HCT116 (cell line): ENCODE data around the gene IL1F10. TPM values are rescaled to one million over a fixed set of nuclear protein-coding genes. Genes with fewer than 3 reads are reported as not detected.

Experiments used
- ATAC-seq: fragments of 200-7000 bp; cut with Tn5 transposase; 2 replicates; pipeline ENCODE4 v1.9.1; 2020; ENCODE audit warnings: mild to moderate bottlenecking, moderate library complexity
- BruUV-seq: library from RNA; stranded (reverse); fragments of 400-500 nt; replicated peaks from 2 replicates; lab custom pipeline; 2021; lab: Mats Ljungman, UMichigan
- CTCF ChIA-PET: fragments of 300-600 bp; sonication (Branson Sonifier 250); formaldehyde crosslinking; loops from one replicate; lab custom pipeline; 2021; ENCODE audit warnings: antibody characterized with exemption; lab: Charles Lee
- POLR2A ChIA-PET: fragments of 300-600, 350-600 bp; sonication (Branson Sonifier 250); formaldehyde crosslinking; loops from one replicate; lab custom pipeline; 2021; ENCODE audit warnings: antibody characterized with exemption; lab: Charles Lee
- RAD21 ChIA-PET, 2 experiments: fragments of 300-600 bp; sonication (Branson Sonifier 250); formaldehyde crosslinking; loops; one replicate each; lab custom pipeline; 2023; ENCODE audit warnings: low total read pairs in 2 of 2; ENCODE audit not compliant: uncharacterized antibody in 2 of 2, unreplicated experiment in 2 of 2, low non-redundant PET in 1 of 2; lab: Charles Lee
- DNase-seq: peaks from one replicate; pipeline ENCODE4 v3.0.0-alpha.2; 2010; ENCODE audit warnings: low read depth, low spot score
- H2AFZ ChIP-seq: fragments of 200-600 bp; shearing (Covaris generic), sonication (generic); 2 replicates; pipeline ENCODE4 v1.6.1; 2017; ENCODE audit warnings: low read depth, mixed run types, mixed read lengths, antibody characterized with exemption, low read length; ENCODE audit not compliant: poor library complexity, severe bottlenecking
- H3K27ac ChIP-seq: 2 replicates; pipeline ENCODE4 v1.5.1; 2012; ENCODE audit warnings: low read depth, low read length
- H3K27me3 ChIP-seq: fragments of 200-600 bp; sonication (generic); 2 replicates; pipeline ENCODE4 v1.6.1; 2016; ENCODE audit warnings: mixed run types, low read length, mixed read lengths; ENCODE audit not compliant: insufficient read depth
- H3K36me3 ChIP-seq, 2 experiments: fragments of 200-500 bp in 1 of 2; fragments of 200-600 bp in 1 of 2; sonication (Bioruptor generic) in 1 of 2; sonication (generic) in 1 of 2; 2 replicates each; pipeline versions ENCODE4 v1.5.1 to v1.6.1; 2014 to 2016; ENCODE audit warnings: low read length in 2 of 2, inconsistent platforms in 1 of 2, mixed read lengths in 1 of 2, mixed run types in 1 of 2; ENCODE audit not compliant: insufficient read depth in 2 of 2, control insufficient read depth in 1 of 2
- H3K4me1 ChIP-seq, 2 experiments: fragments of 200-600 bp in 1 of 2; sonication (generic) in 1 of 2; 2 replicates each; pipeline versions ENCODE4 v1.5.1 to v1.6.1; 2012 to 2017; ENCODE audit warnings: low read length in 2 of 2, inconsistent platforms in 1 of 2, mild to moderate bottlenecking in 1 of 2, mixed read lengths in 1 of 2, mixed run types in 1 of 2, moderate library complexity in 1 of 2; ENCODE audit not compliant: insufficient read depth in 2 of 2, control insufficient read depth in 1 of 2
- H3K4me2 ChIP-seq: fragments of 200-600 bp; sonication (generic); 2 replicates; pipeline ENCODE4 v1.6.1; 2017; ENCODE audit warnings: mixed run types, low read length, mixed read lengths
- H3K4me3 ChIP-seq, 2 experiments: fragments of 200-600 bp in 1 of 2; sonication (generic) in 1 of 2; replicated peaks in 1 of 2; 2 replicates each; pipeline ENCODE4 v1.5.1; 2011 to 2016; ENCODE audit warnings: low read length in 2 of 2, control low read depth in 1 of 2, low read depth in 1 of 2, mild to moderate bottlenecking in 1 of 2, mixed read lengths in 1 of 2, mixed run types in 1 of 2
- H3K79me2 ChIP-seq: fragments of 200-600 bp; sonication (generic); 2 replicates; pipeline ENCODE4 v1.6.1; 2017; ENCODE audit warnings: mild to moderate bottlenecking, mixed run types, low read length, moderate library complexity, mixed read lengths; ENCODE audit not compliant: insufficient read depth
- H3K9ac ChIP-seq: fragments of 200-600 bp; sonication (generic); 2 replicates; pipeline ENCODE4 v1.6.1; 2016; ENCODE audit warnings: low read length, mixed read lengths
- H3K9me2 ChIP-seq: fragments of 200-600 bp; sonication (generic), shearing (Covaris generic); 2 replicates; pipeline ENCODE4 v1.6.1; 2017; ENCODE audit warnings: mixed run types, mild to moderate bottlenecking, moderate library complexity; ENCODE audit not compliant: insufficient read depth
- H3K9me3 ChIP-seq, 2 experiments: fragments of 200-500 bp in 1 of 2; fragments of 200-600 bp in 1 of 2; sonication (Bioruptor generic) in 1 of 2; sonication (generic) in 1 of 2; 2 replicates each; pipeline ENCODE4 v1.6.1; 2014 to 2017; ENCODE audit warnings: low read length in 2 of 2, mixed read lengths in 2 of 2, inconsistent platforms in 1 of 2, low read depth in 1 of 2, mild to moderate bottlenecking in 1 of 2, mixed run types in 1 of 2, moderate library complexity in 1 of 2; ENCODE audit not compliant: control insufficient read depth in 1 of 2, insufficient read depth in 1 of 2
- H4K20me1 ChIP-seq: fragments of 200-600 bp; sonication (generic), shearing (Covaris generic); 2 replicates; pipeline ENCODE4 v1.6.1; 2017; ENCODE audit warnings: mixed run types, mild to moderate bottlenecking, moderate library complexity; ENCODE audit not compliant: insufficient read depth
- CEBPB ChIP-seq: IDR thresholded peaks from 2 replicates; pipeline ENCODE4 v1.6.1; 2012; ENCODE audit warnings: low read depth
- EGR1 ChIP-seq: IDR thresholded peaks from 2 replicates; pipeline ENCODE4 v1.6.1; 2012; ENCODE audit warnings: low read depth
- EZH2 ChIP-seq: fragments of 200-600 bp; sonication (generic); IDR thresholded peaks from 2 replicates; pipeline ENCODE4 v1.6.1; 2017; ENCODE audit warnings: antibody characterized with exemption, mixed run types
- POLR2A ChIP-seq: IDR thresholded peaks from 2 replicates; pipeline ENCODE4 v1.7.0; 2011; ENCODE audit warnings: borderline replicate concordance; ENCODE audit not compliant: insufficient read depth, insufficient read length; ENCODE audit errors: extremely low read depth
- POLR2AphosphoS5 ChIP-seq: IDR thresholded peaks from 2 replicates; pipeline ENCODE4 v1.6.1; 2011; ENCODE audit warnings: mild to moderate bottlenecking, low read depth, low read length, moderate library complexity
- SIN3A ChIP-seq: IDR thresholded peaks from 2 replicates; pipeline ENCODE4 v1.6.1; 2012; ENCODE audit warnings: low read depth
- SP1 ChIP-seq: IDR thresholded peaks from 2 replicates; pipeline ENCODE4 v1.6.1; 2012; ENCODE audit warnings: low read depth
- SRF ChIP-seq: IDR thresholded peaks from 2 replicates; pipeline ENCODE4 v1.6.1; 2012; ENCODE audit warnings: low read depth
- TCF7L2 ChIP-seq: IDR thresholded peaks from 2 replicates; pipeline ENCODE4 v1.7.0; 2011; ENCODE audit warnings: borderline replicate concordance, inconsistent platforms; ENCODE audit not compliant: insufficient read depth, insufficient read length; ENCODE audit errors: extremely low read depth
- ZNF274 ChIP-seq: fragments of 200-500 bp; sonication (Bioruptor generic); IDR thresholded peaks from 2 replicates; pipeline ENCODE4 v1.6.1; 2014; ENCODE audit warnings: mild to moderate bottlenecking, low read depth, low read length, inconsistent platforms
- intact Hi-C: fragments of 100-400 bp; cut with micrococcal nuclease; formaldehyde crosslinking; loops from 2 replicates; pipeline ENCODE4 v1.10.0; 2022
- total RNA-seq: library from RNA; stranded (reverse); gene quantifications from one replicate; pipeline ENCODE4 v1.2.1, GENCODE V29; 2021; ENCODE audit not compliant: unreplicated experiment
- TF ChIP-seq, protein P1 (sequence below): IDR thresholded peaks from 2 replicates; pipeline ENCODE4 v1.6.1; 2012
- TF ChIP-seq, protein P2 (sequence below), 3 experiments: fragments of 200-600 bp in 1 of 3; sonication (generic) in 1 of 3; IDR thresholded peaks in 2 of 3; conservative IDR thresholded peaks in 1 of 3; 2 replicates each; pipeline ENCODE4 v1.5.1; 2012 to 2017; ENCODE audit warnings: low read depth in 2 of 3, low read length in 2 of 3, antibody characterized with exemption in 1 of 3, borderline replicate concordance in 1 of 3, control low read depth in 1 of 3, mild to moderate bottlenecking in 1 of 3, mixed read lengths in 1 of 3, mixed run types in 1 of 3, moderate library complexity in 1 of 3; ENCODE audit not compliant: insufficient read depth in 1 of 3
- TF ChIP-seq, protein P3 (sequence below): IDR thresholded peaks from 2 replicates; pipeline ENCODE4 v1.6.1; 2011; ENCODE audit warnings: mild to moderate bottlenecking, low read length, moderate library complexity; ENCODE audit not compliant: insufficient replicate concordance; ENCODE audit errors: extremely low read depth

The IL1F10 gene
- total RNA-seq, 1 experiment from 2014 or later: not detected

GRCh38 chr2:113116100-113116958 lies 48.6 kb downstream of the IL1F10 start:
- Histone ChIP-seq H3K79me2 (no peaks in the 10 kb centered on the region), H3K4me1 (peaks cover 0 to 8% of the 10 kb centered on the region in 2 experiments; a peak in 1 of 4 replicates), H3K4me2 (no peak overlapping the region), H3K9me3 (no peaks in the 10 kb centered on the region), H3K9ac (no peak overlapping the region), H3K36me3 (no peaks in the 10 kb centered on the region), H4K20me1 (no peaks in the 10 kb centered on the region), H3K4me3 (no peak overlapping the region), H2AFZ (no peak overlapping the region), H3K27ac (no peak overlapping the region), H3K9me2 (no peaks in the 10 kb centered on the region), H3K27me3 (no peaks in the 10 kb centered on the region)
- no peak for ATAC-seq
- CTCF ChIA-PET: interaction anchor here (0.7 kb wide), 1 partner anchor 22 kb away, joined by 4 read pairs; no protein-coding TSS in a partner anchor
- RAD21 ChIA-PET: no interaction called here
- BruUV-seq: no TSS peak
- no peak for DNase-seq
- intact Hi-C loops: no loop called here
- POLR2A ChIA-PET: no interaction called here
- TF ChIP-seq, protein P1, sequence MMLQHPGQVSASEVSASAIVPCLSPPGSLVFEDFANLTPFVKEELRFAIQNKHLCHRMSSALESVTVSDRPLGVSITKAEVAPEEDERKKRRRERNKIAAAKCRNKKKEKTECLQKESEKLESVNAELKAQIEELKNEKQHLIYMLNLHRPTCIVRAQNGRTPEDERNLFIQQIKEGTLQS: no peak
- no peak for TF ChIP-seq TCF7L2
- no peak for TF ChIP-seq POLR2A
- no peak for TF ChIP-seq SRF
- TF ChIP-seq, protein P2, sequence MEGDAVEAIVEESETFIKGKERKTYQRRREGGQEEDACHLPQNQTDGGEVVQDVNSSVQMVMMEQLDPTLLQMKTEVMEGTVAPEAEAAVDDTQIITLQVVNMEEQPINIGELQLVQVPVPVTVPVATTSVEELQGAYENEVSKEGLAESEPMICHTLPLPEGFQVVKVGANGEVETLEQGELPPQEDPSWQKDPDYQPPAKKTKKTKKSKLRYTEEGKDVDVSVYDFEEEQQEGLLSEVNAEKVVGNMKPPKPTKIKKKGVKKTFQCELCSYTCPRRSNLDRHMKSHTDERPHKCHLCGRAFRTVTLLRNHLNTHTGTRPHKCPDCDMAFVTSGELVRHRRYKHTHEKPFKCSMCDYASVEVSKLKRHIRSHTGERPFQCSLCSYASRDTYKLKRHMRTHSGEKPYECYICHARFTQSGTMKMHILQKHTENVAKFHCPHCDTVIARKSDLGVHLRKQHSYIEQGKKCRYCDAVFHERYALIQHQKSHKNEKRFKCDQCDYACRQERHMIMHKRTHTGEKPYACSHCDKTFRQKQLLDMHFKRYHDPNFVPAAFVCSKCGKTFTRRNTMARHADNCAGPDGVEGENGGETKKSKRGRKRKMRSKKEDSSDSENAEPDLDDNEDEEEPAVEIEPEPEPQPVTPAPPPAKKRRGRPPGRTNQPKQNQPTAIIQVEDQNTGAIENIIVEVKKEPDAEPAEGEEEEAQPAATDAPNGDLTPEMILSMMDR (IDR thresholded peaks at IDR 0.05 in 2 of 3, conservative IDR thresholded peaks at IDR 0.05 in 1 of 3; ENCODE audit: borderline replicate concordance in 1 of 3, insufficient read depth in 1 of 3, low read depth in 2 of 3, low read length in 2 of 3): no peak
- TF ChIP-seq, protein P3, sequence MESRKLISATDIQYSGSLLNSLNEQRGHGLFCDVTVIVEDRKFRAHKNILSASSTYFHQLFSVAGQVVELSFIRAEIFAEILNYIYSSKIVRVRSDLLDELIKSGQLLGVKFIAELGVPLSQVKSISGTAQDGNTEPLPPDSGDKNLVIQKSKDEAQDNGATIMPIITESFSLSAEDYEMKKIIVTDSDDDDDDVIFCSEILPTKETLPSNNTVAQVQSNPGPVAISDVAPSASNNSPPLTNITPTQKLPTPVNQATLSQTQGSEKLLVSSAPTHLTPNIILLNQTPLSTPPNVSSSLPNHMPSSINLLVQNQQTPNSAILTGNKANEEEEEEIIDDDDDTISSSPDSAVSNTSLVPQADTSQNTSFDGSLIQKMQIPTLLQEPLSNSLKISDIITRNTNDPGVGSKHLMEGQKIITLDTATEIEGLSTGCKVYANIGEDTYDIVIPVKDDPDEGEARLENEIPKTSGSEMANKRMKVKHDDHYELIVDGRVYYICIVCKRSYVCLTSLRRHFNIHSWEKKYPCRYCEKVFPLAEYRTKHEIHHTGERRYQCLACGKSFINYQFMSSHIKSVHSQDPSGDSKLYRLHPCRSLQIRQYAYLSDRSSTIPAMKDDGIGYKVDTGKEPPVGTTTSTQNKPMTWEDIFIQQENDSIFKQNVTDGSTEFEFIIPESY: no peak
- no peak for TF ChIP-seq ZNF274
- no peak for TF ChIP-seq EZH2
- no peak for TF ChIP-seq SIN3A
- TF ChIP-seq SP1: no peak
- TF ChIP-seq POLR2AphosphoS5: no peak
- TF ChIP-seq CEBPB: no peak
- TF ChIP-seq EGR1: no peak
